CD14-positive monocyte (primary cell): ENCODE measurements around the gene CCNB2. TPM values are rescaled to one million over a fixed set of nuclear protein-coding genes. Genes with fewer than 3 reads are reported as not detected.

Source experiments
- DNase-seq, 3 donors: peaks; one replicate each; pipeline ENCODE4 v3.0.0-alpha.2; 2011 to 2022
- H2AFZ ChIP-seq: 2 replicates; pipeline ENCODE4 v1.6.0; 2012; ENCODE audit warnings: mild to moderate bottlenecking, low read depth, low read length, inconsistent platforms; ENCODE audit not compliant: insufficient read depth, poor library complexity, severe bottlenecking
- H3K27ac ChIP-seq, 2 donors: 1 replicate in 1 of 2; 2 replicates in 1 of 2; pipeline ENCODE4 v1.5.1; 2012 to 2013; ENCODE audit warnings: low read length in 2 of 2, control low read depth in 1 of 2, inconsistent platforms in 1 of 2, low read depth in 1 of 2, mild to moderate bottlenecking in 1 of 2
- H3K27me3 ChIP-seq, 2 donors: one replicate each; pipeline versions ENCODE4 v1.6.0 to v1.6.1; 2011 to 2013; ENCODE audit warnings: low read length in 2 of 2; ENCODE audit not compliant: control insufficient read depth in 2 of 2, insufficient read depth in 2 of 2
- H3K36me3 ChIP-seq, 2 donors: replicated peaks in 1 of 2; 1 replicate in 1 of 2; 2 replicates in 1 of 2; pipeline versions ENCODE4 v1.5.1 to v1.6.1; 2012 to 2013; ENCODE audit warnings: low read length in 2 of 2, control low read depth in 1 of 2, inconsistent platforms in 1 of 2, mild to moderate bottlenecking in 1 of 2; ENCODE audit not compliant: insufficient read depth in 2 of 2, control insufficient read depth in 1 of 2
- H3K4me1 ChIP-seq, 2 donors: 1 replicate in 1 of 2; 2 replicates in 1 of 2; pipeline versions ENCODE4 v1.5.1 to v1.6.1; 2012 to 2013; ENCODE audit warnings: low read length in 2 of 2, control low read depth in 1 of 2, inconsistent platforms in 1 of 2, mild to moderate bottlenecking in 1 of 2, moderate library complexity in 1 of 2; ENCODE audit not compliant: insufficient read depth in 2 of 2, control insufficient read depth in 1 of 2
- H3K4me2 ChIP-seq: replicated peaks from 2 replicates; pipeline ENCODE3; 2012; ENCODE audit warnings: low read length, moderate library complexity, mild to moderate bottlenecking; ENCODE audit not compliant: poor library complexity, severe bottlenecking; ENCODE audit errors: extremely low read depth
- H3K4me3 ChIP-seq, 3 experiments: fragments of 200-600 bp in 1 of 3; sonication (generic) in 1 of 3; replicated peaks in 1 of 3; 1 replicate in 2 of 3; 2 replicates in 1 of 3; pipeline ENCODE4 v1.5.1; 2011 to 2013; ENCODE audit warnings: low read length in 3 of 3, mild to moderate bottlenecking in 3 of 3, control low read depth in 2 of 3, low read depth in 2 of 3, inconsistent platforms in 1 of 3, moderate library complexity in 1 of 3
- H3K79me2 ChIP-seq: 2 replicates; pipeline ENCODE4 v1.6.0; 2012; ENCODE audit warnings: mild to moderate bottlenecking, control low read depth, inconsistent platforms, low read length, moderate library complexity; ENCODE audit not compliant: insufficient read depth
- H3K9ac ChIP-seq: 2 replicates; pipeline ENCODE4 v1.6.0; 2017; ENCODE audit warnings: low read length, mild to moderate bottlenecking; ENCODE audit not compliant: insufficient read depth, poor library complexity, severe bottlenecking
- H3K9me3 ChIP-seq, 2 donors: replicated peaks in 1 of 2; 1 replicate in 1 of 2; 2 replicates in 1 of 2; pipeline versions ENCODE4 v1.5.1 to v1.6.1; 2012 to 2013; ENCODE audit warnings: low read length in 2 of 2, control low read depth in 1 of 2; ENCODE audit not compliant: control insufficient read depth in 1 of 2, insufficient read depth in 1 of 2
- H4K20me1 ChIP-seq: 2 replicates; pipeline ENCODE4 v1.6.0; 2012; ENCODE audit warnings: mild to moderate bottlenecking, low read length, control low read depth, moderate library complexity; ENCODE audit not compliant: insufficient read depth
- H3K27ac Mint-ChIP-seq, 7 donors: one replicate each; pipeline ENCODE4 v1.8.0; 2020; ENCODE audit warnings: mild to moderate bottlenecking in 7 of 7, mixed read lengths in 7 of 7, moderate library complexity in 6 of 7, inconsistent platforms in 2 of 7
- H3K27me3 Mint-ChIP-seq, 3 donors: one replicate each; pipeline ENCODE4 v1.8.0; 2021 to 2022; ENCODE audit warnings: low read depth in 3 of 3, mild to moderate bottlenecking in 3 of 3, mixed read lengths in 3 of 3, moderate library complexity in 3 of 3, inconsistent platforms in 1 of 3
- H3K36me3 Mint-ChIP-seq, 2 donors: one replicate each; pipeline ENCODE4 v1.8.0; 2020; ENCODE audit warnings: mixed read lengths in 2 of 2, inconsistent platforms in 1 of 2, mild to moderate bottlenecking in 1 of 2
- H3K4me1 Mint-ChIP-seq: one replicate; pipeline ENCODE4 v1.8.0; 2020; ENCODE audit warnings: mild to moderate bottlenecking, mixed read lengths
- H3K4me3 Mint-ChIP-seq, 2 donors: one replicate each; pipeline ENCODE4 v1.8.0; 2020; ENCODE audit warnings: mild to moderate bottlenecking in 2 of 2, mixed read lengths in 2 of 2, moderate library complexity in 1 of 2
- H3K9me3 Mint-ChIP-seq, 7 donors: one replicate each; pipeline ENCODE4 v1.8.0; 2020 to 2022; ENCODE audit warnings: mixed read lengths in 7 of 7, mild to moderate bottlenecking in 6 of 7, moderate library complexity in 6 of 7, inconsistent platforms in 2 of 7
- WGBS: methylation state at CpG from one replicate; pipeline ENCODE4 v1.1.5; 2013; ENCODE audit warnings: missing lambda C conversion rate; ENCODE audit not compliant: insufficient coverage; 5-methylcytosine and 5-hydroxymethylcytosine counted together
- intact Hi-C, 2 donors: fragments of 100-400 bp; cut with micrococcal nuclease; formaldehyde crosslinking; loops; one replicate each; pipeline versions ENCODE4 v1.15.0 to v1.15.1; 2023
- polyA plus RNA-seq, 3 donors: library from polyadenylated mRNA; depleted of rRNA in 1 of 3; unstranded in 2 of 3; stranded (reverse) in 1 of 3; fragments of 300-500 nt in 2 of 3; fragments of >200 nt in 1 of 3; fragmentation: Illumina TruSeq in 2 of 3; gene quantifications; 1 replicate in 2 of 3; 2 replicates in 1 of 3; pipeline ENCODE4 v1.2.3, GENCODE V29; 2012 to 2021
- TF ChIP-seq, protein P1 (sequence below): fragments of 200-600 bp; IDR thresholded peaks from one replicate; pipeline ENCODE4 v1.8.0; 2022; ENCODE audit warnings: antibody characterized with exemption, mild to moderate bottlenecking

The CCNB2 gene
- polyA plus RNA-seq, 3 donors: 0.13 to 0.53 (median 0.31) TPM

DNA sequence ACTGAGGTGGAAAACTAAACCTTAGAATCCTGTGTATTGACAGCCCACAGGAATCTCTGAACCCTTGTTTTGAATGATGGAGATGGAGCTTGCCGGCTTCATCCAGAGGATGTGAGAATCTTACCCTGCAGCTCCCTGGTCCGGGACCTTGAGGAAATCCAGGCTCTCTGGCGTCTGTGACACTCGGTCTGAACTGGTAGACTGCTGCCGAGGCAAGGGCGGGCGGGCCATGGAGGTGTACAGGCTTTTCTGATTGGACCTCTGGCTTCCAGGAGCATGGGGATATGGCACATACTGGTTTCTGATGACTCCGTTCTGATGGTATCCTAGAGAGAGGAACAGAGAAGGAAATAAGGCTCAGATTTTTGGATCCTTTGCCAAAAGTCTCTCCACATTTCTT, 48.5 kb downstream of the CCNB2 start:
- no peaks in the 10 kb centered on the region for H3K27me3 Mint-ChIP-seq
- no peaks in the 10 kb centered on the region for H3K9me3 Mint-ChIP-seq
- peak overlapping the region in 2 of 7 donors; percentile 11 to 44 for H3K27ac Mint-ChIP-seq
- H3K27me3 ChIP-seq: no peaks in the 10 kb centered on the region
- intact Hi-C loops: loop anchor here in 1 of 2 donors (10.0 kb wide), 1 partner anchor 341 kb away; no protein-coding TSS in a partner anchor
- H3K4me1 Mint-ChIP-seq: peaks cover 1% of the 10 kb centered on the region
- H3K9ac ChIP-seq: no peak overlapping the region
- H3K36me3 Mint-ChIP-seq: peaks cover 65 to 88% of the 10 kb centered on the region in 2 donors
- H3K4me3 Mint-ChIP-seq: no peak overlapping the region
- no peak for DNase-seq
- H3K9me3 ChIP-seq: no peaks in the 10 kb centered on the region
- no peak overlapping the region for H3K4me2 ChIP-seq
- no peak overlapping the region for H3K4me3 ChIP-seq
- H2AFZ ChIP-seq: no peak overlapping the region
- no peaks in the 10 kb centered on the region for H4K20me1 ChIP-seq
- H3K27ac ChIP-seq: no peak overlapping the region
- TF ChIP-seq, protein P1, sequence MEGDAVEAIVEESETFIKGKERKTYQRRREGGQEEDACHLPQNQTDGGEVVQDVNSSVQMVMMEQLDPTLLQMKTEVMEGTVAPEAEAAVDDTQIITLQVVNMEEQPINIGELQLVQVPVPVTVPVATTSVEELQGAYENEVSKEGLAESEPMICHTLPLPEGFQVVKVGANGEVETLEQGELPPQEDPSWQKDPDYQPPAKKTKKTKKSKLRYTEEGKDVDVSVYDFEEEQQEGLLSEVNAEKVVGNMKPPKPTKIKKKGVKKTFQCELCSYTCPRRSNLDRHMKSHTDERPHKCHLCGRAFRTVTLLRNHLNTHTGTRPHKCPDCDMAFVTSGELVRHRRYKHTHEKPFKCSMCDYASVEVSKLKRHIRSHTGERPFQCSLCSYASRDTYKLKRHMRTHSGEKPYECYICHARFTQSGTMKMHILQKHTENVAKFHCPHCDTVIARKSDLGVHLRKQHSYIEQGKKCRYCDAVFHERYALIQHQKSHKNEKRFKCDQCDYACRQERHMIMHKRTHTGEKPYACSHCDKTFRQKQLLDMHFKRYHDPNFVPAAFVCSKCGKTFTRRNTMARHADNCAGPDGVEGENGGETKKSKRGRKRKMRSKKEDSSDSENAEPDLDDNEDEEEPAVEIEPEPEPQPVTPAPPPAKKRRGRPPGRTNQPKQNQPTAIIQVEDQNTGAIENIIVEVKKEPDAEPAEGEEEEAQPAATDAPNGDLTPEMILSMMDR: no peak
- H3K36me3 ChIP-seq: peaks cover 55 to 81% of the 10 kb centered on the region in 2 donors
- 98% methylated on average over 6 of the region's 8 CpGs for WGBS
- H3K79me2 ChIP-seq: no peaks in the 10 kb centered on the region
- H3K4me1 ChIP-seq: peaks cover 0 to under 1% of the 10 kb centered on the region in 2 donors

DNA sequence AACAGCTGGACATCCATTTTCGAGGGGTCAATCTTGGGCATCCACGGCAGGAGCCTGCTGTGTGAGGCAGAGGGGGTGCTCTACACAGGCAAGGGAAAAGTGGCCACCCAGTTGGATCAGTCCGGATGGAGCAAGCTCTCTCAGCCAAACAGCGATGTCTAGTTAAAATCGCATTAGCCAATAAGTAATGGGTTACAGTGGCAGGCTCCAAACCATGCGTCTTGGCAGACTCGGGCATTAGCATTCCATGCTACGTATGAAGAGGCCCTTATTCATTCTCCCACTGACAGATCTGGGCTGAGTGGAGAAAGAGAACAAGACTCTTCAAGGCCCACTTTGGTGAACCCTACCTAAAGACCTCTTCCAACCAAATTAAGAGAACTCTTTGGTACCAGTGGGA, 49.3 kb downstream of the CCNB2 start:
- H2AFZ ChIP-seq: no peak overlapping the region
- Mint-ChIP-seq H3K4me1 (peaks cover 9% of the 10 kb centered on the region), H3K36me3 (peaks cover 63 to 80% of the 10 kb centered on the region in 2 donors), H3K27me3 (peaks cover 0 to 1% (median 0%) of the 10 kb centered on the region in 3 donors), H3K9me3 (no peaks in the 10 kb centered on the region), H3K4me3 (no peak overlapping the region), H3K27ac (no peak overlapping the region)
- WGBS: 96% methylated on average over 4 of the region's 8 CpGs
- intact Hi-C loops: loop anchor here in 1 of 2 donors (10.0 kb wide), 1 partner anchor 341 kb away; no protein-coding TSS in a partner anchor
- H3K79me2 ChIP-seq: no peaks in the 10 kb centered on the region
- H4K20me1 ChIP-seq: no peaks in the 10 kb centered on the region
- H3K4me1 ChIP-seq: peaks cover 7 to 8% of the 10 kb centered on the region in 2 donors
- no peak for DNase-seq
- TF ChIP-seq, protein P1: no peak
- no peak overlapping the region for H3K4me3 ChIP-seq
- no peaks in the 10 kb centered on the region for H3K9me3 ChIP-seq
- no peak overlapping the region for H3K4me2 ChIP-seq
- no peak overlapping the region for H3K9ac ChIP-seq
- H3K27me3 ChIP-seq: no peaks in the 10 kb centered on the region
- H3K27ac ChIP-seq: no peak overlapping the region
- H3K36me3 ChIP-seq: peaks cover 55 to 74% of the 10 kb centered on the region in 2 donors
